Colonic mucosa (tissue), 4 donors: ENCODE measurements around the gene OR10G8. TPM values are rescaled to one million over a fixed set of nuclear protein-coding genes. Genes with fewer than 3 reads are reported as not detected.

ENCODE experiments used
- DNase-seq: peaks from one replicate; pipeline ENCODE4 v3.0.0-alpha.2; 2020
- H3K27ac ChIP-seq: fragments of 200-600 bp; one replicate; pipeline ENCODE4 v1.8.0; 2021
- H3K27me3 ChIP-seq: fragments of 200-600 bp; one replicate; pipeline ENCODE4 v1.8.0; 2021
- H3K36me3 ChIP-seq: fragments of 200-600 bp; one replicate; pipeline ENCODE4 v1.8.0; 2021
- H3K4me1 ChIP-seq: fragments of 200-600 bp; one replicate; pipeline ENCODE4 v1.8.0; 2021; ENCODE audit warnings: mild to moderate bottlenecking
- H3K4me3 ChIP-seq: fragments of 200-600 bp; one replicate; pipeline ENCODE4 v1.8.0; 2021
- H3K9ac ChIP-seq, 2 donors: one replicate each; pipeline ENCODE4 v1.7.0; 2013; ENCODE audit warnings: control low read depth in 2 of 2, low read depth in 2 of 2, low read length in 2 of 2
- H3K9me3 ChIP-seq: fragments of 200-600 bp; one replicate; pipeline ENCODE4 v1.8.0; 2021
- CTCF ChIP-seq: fragments of 200-600 bp; IDR thresholded peaks from one replicate; pipeline ENCODE4 v1.8.0; 2022; ENCODE audit warnings: antibody characterized with exemption, mild to moderate bottlenecking
- intact Hi-C: fragments of 100-400 bp; cut with DNase I; formaldehyde crosslinking; loops from one replicate; pipeline ENCODE4 v1.14.1; 2022
- total RNA-seq, 2 donors: library from RNA; stranded (reverse); fragmentation: NEBNext Ultra II Directional in 1 of 2; extraction: Animal tissue kit (Norgen Biotek cat#: 25700) in 1 of 2; gene quantifications; one replicate each; pipeline ENCODE4 v1.2.1, GENCODE V29; 2021
- donor health status: healthy.
- donor health status: DM: no; HTN: no; CAD: no.
- donor health status: DM: no; HTN: no; CAD: no.

The OR10G8 gene
- total RNA-seq, 2 donors from 2014 or later: 0.32 TPM; not detected in 1

DNA sequence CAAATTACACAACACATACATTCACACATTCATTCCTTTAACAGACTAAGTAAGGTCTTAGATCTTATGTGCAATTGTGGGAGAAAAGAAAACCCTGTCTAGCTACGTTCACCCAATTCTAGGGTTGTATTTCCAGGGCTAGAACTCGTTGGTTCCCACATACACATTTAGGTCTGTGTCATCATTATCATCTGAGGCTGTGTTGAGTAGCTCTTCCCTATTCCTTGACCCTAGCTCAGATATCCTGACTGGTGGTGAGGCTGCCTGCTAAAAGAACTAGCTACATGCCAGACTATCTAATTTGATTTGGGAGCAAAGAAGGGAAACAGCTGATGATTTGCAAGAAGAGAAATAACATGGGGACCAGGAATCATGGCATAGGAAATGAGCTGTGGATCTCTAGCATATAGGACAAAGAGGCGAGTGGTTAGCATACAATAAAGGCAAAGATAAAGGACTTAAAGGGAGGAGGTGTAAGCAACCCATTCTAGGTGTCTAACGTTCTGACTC lies 42.1 kb downstream of the OR10G8 start:
- Histone ChIP-seq H3K36me3 (no peaks in the 10 kb centered on the region), H3K27ac (no peak overlapping the region), H3K4me1 (peaks cover 3% of the 10 kb centered on the region), H3K4me3 (no peak overlapping the region), H3K27me3 (no peaks in the 10 kb centered on the region), H3K9me3 (no peaks in the 10 kb centered on the region), H3K9ac (no peak overlapping the region)
- DNase-seq: no peak
- intact Hi-C loops: no loop called here
- no peak for TF ChIP-seq CTCF

- no peaks in the 10 kb centered on the region for H3K36me3 ChIP-seq
- no peak overlapping the region for H3K27ac ChIP-seq
- intact Hi-C loops: loop anchor here (2.0 to 10.0 kb wide), 2 partner anchors 125 to 525 kb away; no protein-coding TSS in a partner anchor
- H3K4me1 ChIP-seq: peaks cover 3% of the 10 kb centered on the region
- no peak overlapping the region for H3K9ac ChIP-seq
- peak; percentile 54 for TF ChIP-seq CTCF
- no peaks in the 10 kb centered on the region for H3K9me3 ChIP-seq
- peak; percentile 59 for DNase-seq
- H3K4me3 ChIP-seq: no peak overlapping the region
- H3K27me3 ChIP-seq: no peaks in the 10 kb centered on the region
Measured at GRCh38 chr11:124069429-124070401, 43.1 kb downstream of the OR10G8 start.

GRCh38 chr11:124070915-124071622 lies 44.5 kb downstream of the OR10G8 start:
- intact Hi-C loops: loop anchor here (2.0 to 10.0 kb wide), 2 partner anchors 124 to 524 kb away; no protein-coding TSS in a partner anchor
- no peak overlapping the region for H3K4me3 ChIP-seq
- H3K27me3 ChIP-seq: no peaks in the 10 kb centered on the region
- DNase-seq: peak; percentile 70
- no peaks in the 10 kb centered on the region for H3K9me3 ChIP-seq
- peak; percentile 64 for TF ChIP-seq CTCF
- no peak overlapping the region for H3K9ac ChIP-seq
- peaks cover 3% of the 10 kb centered on the region for H3K4me1 ChIP-seq
- H3K27ac ChIP-seq: no peak overlapping the region
- no peaks in the 10 kb centered on the region for H3K36me3 ChIP-seq

DNA sequence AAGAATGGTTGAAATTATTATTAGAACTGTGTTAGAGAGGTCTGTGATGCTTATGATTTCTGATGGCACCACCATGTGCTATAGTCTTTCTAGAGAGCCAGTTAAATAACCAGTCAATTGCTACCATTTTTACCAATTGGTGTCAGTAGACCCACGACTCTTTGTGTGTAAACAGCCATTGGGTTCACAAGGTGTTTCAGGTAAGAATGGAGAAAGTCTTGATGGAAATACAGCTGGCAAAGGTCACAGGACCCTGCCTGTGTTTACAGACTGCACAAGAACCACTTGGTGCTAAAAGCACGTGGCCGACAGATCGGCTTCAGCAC lies 45.0 kb downstream of the OR10G8 start:
- intact Hi-C loops: loop anchor here (2.0 to 10.0 kb wide), 2 partner anchors 123 to 523 kb away; no protein-coding TSS in a partner anchor
- Histone ChIP-seq H3K27me3 (no peaks in the 10 kb centered on the region), H3K36me3 (no peaks in the 10 kb centered on the region), H3K4me3 (no peak overlapping the region), H3K27ac (no peak overlapping the region), H3K9me3 (no peaks in the 10 kb centered on the region), H3K9ac (no peak overlapping the region), H3K4me1 (peaks cover 3% of the 10 kb centered on the region)
- DNase-seq: no peak
- TF ChIP-seq CTCF: no peak

DNA sequence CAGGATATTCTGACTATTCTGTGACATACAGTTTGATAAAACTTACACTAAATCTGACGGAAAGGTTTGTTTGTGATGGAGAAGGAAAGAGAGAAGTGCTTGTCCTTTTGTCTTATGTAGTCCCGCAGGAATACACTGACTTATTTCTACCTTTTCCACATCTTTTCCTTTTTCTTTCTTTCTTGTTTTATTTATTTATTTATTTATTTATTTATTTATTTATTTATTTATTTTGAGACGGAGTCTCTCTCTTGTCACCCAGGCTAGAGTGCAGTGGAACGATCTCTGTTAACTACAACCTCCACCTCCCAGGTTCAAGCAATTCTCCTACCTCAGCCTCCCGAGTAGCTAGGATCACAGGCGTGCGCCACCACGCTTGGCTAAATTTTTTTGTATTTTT lies 45.5 kb downstream of the OR10G8 start:
- no peak for DNase-seq
- Histone ChIP-seq H3K9ac (no peak overlapping the region), H3K36me3 (no peaks in the 10 kb centered on the region), H3K27ac (no peak overlapping the region), H3K9me3 (no peaks in the 10 kb centered on the region), H3K4me1 (peaks cover 3% of the 10 kb centered on the region), H3K4me3 (no peak overlapping the region), H3K27me3 (no peaks in the 10 kb centered on the region)
- intact Hi-C loops: loop anchor here (10.0 kb wide), 1 partner anchor 523 kb away; no protein-coding TSS in a partner anchor
- TF ChIP-seq CTCF: no peak
